Activated CD8-positive, alpha-beta memory T cell treated with anti-CD3 and anti-CD28 coated beads for 4 hours (primary cell): ENCODE data around the gene MTAP.
A peak's percentile ranks its signal among the peaks of the same experiment; 100 is the strongest.

ENCODE experiments used
- DNase-seq, 2 donors: peaks; one replicate each; pipeline ENCODE4 v3.0.0-alpha.2; 2020; ENCODE audit warnings: low read depth in 2 of 2

Gene MTAP

DNA sequence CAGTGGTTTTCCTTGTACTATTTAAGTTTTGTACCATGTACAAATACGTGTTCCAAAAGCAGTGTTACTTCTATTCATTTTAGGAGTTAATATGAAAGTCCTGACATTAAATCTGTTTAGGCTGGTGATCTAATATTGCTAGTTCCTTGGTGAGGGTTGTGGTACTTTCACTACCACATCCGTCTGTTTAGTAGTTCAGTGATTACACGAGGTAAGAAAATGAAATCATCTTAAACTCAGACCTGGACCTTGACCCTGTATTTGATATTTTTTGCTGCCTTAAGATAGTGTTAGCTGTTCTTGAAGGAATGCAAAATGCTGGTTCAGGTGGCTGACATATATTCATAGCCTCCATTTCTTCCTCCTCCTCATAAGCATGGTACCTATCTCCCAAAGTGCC, 50.3 kb downstream of the MTAP start:
- no peak for DNase-seq

DNA sequence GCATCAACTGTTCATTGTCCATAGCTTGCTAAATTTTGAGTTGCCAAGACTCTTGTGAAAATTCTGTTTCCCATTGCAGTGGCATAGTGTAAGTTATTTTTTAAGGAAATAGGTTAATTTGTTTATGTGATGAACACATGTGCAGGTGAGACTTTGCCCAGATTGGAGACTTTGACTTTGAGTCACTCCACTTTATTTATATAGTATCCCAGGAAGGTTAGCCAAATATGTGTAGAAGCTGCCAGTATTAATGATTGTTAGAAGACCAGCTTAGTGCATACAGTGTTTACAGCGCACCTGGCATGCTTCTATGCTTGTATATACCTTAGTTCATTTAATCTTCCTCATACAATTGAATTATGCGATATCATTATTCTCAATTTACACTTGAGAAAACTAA, 51.0 kb downstream of the MTAP start:
- DNase-seq, result no peak

DNA sequence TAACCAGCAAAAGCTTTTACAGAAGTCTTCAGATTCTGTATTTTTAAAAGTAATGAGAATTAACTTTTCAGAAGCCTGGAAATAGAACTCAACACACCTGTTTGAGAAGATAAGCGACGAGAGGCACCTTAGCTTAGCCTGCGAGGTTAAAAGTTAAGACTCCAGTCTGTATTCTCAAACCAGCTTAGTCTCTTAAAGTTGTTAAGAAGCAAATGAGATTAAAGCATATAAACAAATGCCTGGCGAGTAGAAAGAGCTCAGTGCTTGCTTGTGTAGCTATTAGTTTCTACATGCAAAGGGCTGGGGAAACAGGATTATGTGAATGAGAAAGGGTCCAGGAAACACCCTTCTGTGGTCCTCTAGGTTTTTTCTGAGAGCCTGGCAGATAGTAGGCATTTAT, 51.7 kb downstream of the MTAP start:
- DNase-seq, result no peak

DNA sequence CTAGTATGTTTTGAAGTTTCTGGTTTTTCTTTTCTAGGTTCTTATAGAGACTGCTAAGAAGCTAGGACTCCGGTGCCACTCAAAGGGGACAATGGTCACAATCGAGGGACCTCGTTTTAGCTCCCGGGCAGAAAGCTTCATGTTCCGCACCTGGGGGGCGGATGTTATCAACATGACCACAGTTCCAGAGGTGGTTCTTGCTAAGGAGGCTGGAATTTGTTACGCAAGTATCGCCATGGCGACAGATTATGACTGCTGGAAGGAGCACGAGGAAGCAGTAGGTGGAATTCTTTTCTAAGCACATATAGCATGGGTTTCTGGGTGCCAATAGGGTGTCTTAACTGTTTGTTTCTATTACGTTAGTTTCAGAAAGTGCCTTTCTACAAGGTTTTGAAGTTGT, 52.2 kb downstream of the MTAP start:
- no peak for DNase-seq

DNA sequence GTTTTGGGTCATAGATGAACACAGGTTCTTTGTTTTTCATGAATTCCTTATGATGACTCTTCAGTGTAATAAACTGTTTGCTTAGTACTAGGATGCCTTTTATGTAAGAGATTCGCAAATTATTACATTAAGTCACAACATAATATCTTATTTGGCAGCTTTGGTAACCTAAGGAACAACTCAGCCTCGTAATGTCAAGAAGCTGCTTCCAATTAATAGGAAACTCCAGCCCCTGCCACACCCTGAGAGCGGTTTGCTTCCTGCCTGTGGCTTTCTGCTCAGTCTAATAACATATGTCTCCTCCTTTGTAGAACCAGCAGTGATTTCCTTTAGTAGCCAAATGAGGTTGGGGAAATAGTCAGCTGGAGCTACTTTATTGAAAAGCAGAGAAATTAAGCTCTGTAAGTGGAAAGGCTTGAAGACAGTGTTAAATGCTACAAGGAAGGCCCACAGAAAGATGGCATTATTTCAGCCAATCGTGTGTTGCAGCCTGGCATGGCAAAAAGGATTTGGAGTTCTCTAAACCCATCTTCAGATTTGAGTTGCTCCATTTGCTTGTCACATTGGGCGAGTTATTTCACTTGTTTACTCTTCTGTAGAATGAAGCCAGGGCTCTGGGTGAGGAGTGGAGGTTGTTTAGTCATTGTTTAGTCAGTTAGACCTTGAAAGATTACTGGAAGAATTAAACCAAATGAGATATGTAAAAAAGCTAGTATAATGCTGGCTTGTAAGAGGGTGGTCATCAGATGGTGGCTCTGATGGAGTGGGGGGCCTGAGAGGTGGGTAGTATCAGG, 54.1 kb downstream of the MTAP start:
- no peak for DNase-seq

DNA sequence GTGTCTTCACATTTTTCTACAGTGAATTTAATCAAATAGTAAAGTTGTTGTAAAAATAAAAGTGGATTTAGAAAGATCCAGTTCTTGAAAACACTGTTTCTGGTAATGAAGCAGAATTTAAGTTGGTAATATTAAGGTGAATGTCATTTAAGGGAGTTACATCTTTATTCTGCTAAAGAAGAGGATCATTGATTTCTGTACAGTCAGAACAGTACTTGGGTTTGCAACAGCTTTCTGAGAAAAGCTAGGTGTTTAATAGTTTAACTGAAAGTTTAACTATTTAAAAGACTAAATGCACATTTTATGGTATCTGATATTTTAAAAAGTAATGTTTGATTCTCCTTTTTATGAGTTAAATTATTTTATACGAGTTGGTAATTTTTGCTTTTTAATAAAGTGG, 60.4 kb downstream of the MTAP start:
- no peak for DNase-seq

DNA sequence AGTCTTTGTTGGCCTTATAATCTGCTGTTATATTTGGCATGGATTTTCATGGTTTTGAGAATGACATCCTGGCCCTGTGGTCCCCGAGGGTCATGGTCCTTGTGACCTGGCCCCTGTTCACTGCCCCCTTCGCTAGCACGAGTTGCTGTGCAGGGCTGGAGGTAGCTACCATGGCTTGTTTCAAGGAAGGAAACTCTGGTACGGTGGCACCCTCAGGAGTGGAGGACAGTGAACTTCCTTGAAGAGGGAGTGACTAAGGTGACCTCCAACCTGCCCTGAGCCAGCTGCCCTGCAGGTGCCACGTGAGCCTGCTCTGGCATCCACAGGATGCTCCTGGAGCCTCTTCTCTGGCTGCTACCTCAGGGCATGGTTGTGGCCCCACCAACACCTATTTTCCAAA, 62.1 kb downstream of the MTAP start:
- DNase-seq, result no peak

DNA sequence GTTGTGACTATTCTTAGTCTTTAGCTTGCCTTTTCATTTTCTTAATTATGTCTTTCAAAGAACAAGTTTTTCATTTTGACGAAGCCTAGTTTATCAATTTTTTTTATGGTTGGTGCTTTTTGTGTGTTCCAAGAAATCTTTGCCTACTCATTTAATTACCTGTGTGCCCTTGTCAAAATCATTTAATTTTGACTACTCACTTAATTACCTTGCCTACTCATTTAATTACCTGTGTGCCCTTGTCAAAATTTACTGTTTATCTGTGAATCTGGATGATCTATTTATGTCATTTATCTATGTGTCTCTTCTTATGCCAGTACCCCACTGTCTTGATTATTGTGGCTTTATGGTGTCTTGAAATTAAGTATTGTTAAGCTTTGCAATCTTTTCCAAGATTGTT, 63.9 kb downstream of the MTAP start:
- no peak for DNase-seq

DNA sequence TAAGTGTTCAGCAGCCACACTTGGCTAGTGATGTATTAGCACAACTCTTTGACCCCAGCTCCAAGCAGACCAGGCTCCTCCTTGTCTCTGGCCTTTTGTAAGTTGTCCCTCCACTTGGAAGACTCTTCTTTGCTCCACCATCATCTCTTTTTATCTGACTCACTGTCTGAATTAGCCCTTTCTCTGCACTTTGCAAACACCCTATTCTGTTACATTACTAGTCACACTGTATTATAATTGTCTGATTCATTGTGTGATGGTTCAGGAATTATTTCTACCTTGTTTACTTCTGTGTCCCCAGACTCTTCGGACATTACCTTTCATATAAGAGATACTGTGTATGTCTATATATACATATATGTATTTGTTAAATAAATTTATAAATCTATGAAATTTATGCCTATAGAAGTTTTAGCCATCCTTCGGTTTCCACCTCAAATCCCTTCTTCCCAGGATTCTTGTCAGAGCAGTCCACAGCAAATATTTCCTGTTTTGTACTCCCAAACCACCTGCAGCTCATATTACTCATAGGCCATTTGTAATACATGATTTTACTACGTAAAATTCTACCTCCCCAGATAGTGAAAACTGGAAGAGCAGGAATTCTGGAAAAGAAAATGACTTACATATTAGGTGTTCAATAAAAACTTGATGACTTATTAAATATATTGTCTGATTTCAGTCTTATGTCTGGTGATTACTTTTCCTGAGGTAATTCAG, 69.0 kb downstream of the MTAP start:
- DNase-seq, result no peak

DNA sequence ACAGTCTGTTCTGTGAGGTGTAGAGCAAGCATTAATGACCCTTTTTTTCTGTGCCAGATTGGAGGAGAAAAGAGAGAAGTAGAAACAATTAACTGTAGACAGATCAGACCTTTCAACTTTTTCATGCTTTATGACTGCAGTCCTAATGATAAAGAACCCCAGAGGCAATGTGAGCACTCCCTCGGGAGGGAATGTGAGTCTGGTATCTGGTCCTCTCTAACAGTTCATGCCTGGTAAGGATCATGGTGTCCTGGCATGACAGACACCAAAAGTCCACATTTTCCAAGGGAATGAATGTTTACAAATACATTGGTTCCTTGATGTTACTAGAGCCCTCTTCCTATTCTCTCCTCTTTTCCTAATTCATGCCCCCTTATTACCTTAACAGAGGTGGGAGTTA, 70.3 kb downstream of the MTAP start:
- DNase-seq, result no peak

DNA sequence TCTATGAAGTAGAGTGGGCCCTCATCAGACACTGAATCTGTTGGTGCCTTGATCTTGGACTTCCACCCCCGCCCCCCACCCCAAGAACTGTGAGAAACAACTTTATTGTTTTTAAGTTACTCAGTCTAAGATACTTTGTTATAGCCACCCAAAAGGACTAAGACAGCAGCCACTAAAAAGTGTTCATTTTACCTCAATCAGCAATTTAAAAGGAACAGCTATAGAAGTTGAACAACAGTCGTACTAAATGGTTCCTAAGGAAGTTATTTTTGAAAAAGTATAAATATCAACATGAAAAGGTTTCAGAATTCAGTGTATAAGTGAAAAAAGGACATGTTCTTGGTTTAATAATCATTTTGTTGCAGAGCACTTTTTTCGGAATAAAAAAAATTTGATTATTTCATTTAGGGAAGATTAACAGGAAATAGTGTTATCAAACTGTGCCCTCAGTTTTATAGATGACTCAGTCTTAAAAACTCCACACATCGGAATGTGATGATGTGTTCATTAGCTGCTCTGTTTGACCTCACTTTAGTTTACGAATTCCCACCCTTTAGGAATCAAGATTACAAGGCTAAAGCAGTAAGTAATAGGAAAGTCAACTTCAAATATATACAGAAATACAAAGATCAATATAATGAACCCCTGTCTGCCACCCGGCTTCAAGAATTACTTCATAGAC, 71.2 kb downstream of the MTAP start:
- DNase-seq, result no peak

DNA sequence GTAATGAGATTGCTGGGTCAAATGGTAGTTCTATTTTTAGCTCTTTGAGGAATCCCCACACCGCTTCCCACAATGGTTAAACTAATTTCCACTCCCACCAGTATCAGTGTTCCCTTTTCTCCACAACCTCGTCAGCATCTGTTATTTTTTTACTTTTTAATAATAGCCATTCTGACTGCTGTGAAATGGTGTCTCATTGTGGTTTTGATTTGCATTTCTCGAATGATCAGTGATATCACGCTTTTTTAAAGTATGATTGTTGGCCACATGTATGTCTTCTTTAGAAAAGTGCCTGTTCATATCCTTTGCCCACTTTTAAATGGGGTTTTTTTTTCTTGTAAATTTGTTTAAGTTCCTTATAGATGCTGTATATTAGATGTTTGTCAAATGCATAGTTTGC, 73.5 kb downstream of the MTAP start:
- no peak for DNase-seq

DNA sequence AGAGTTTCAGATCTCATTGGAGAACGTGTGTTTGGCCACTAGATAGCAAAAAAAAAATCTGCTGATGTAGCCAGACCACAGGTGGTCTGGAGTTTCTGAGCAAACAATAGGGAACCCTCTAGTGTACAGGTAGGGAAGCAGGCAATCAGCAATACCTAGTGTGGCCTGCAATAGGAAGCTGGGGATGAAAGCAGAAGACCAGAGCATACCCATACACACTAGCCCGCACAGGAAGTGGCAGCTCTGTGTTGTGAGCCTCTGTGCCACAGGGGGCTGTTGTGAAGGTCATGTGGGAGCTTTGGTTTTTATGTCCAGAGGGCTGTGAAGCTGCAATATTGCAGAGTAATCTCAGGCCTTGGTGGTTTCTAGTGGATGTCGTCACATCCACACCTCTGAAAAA, 81.2 kb downstream of the MTAP start:
- peak in 1 of 2 donors; percentile 1 for DNase-seq

DNA sequence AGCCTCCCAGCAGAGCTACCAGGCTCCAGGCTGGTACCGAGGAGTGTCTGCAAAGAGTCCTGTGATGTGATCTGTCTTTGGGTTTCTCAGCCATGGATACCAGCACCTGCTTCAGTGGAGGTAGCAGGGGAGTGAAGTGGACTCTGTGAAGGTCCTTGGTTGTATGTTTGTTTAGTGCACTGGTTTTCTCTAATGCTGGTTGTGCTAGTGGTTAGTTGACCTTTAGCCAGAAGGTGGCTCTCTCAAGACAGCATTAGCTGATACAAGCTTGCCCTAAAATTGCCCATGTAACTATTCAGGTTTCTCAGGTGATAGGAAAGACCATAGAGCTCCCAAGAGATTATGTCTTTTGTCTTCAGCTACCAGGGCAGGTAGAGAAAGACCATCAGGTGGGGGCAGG, 87.2 kb downstream of the MTAP start:
- no peak for DNase-seq

DNA sequence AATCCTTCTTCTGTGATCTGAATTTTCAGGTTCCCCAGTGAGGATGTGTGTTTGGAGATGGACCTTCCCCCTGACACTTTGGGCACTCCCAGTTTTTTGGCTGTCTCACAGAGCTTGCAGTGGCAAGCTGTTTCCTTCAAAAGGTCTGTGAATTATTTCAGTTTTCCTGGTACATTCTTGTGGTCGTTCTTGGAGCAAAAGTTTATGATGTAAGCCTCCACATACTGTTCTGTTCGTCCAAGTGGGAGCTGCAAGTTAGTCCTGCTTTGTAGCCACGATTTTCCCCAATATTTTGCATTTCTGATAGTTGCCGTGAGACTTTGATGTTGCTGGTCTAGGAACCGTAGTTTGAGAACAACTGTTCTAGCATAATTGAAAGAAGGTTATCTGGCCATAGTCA, 88.3 kb downstream of the MTAP start:
- no peak for DNase-seq

DNA sequence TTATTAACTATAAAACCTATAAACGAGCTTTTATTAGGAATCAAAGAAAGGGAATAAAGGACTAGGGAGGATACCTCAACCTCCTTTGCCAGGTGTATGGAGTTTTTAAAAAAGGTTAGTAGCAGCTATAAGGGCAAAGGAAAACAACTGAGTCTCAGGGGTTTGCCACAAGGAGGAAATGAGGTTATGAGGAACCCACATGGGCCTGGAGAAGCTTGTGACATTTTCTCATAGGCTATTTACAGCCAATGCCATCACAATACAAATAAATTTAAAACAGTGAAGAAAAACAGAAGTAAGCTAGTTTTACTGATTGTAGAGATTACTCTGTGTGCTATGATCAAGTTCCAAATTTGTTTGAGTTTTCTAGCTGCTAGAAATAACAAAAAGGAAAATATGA, 99.1 kb downstream of the MTAP start:
- no peak for DNase-seq

DNA sequence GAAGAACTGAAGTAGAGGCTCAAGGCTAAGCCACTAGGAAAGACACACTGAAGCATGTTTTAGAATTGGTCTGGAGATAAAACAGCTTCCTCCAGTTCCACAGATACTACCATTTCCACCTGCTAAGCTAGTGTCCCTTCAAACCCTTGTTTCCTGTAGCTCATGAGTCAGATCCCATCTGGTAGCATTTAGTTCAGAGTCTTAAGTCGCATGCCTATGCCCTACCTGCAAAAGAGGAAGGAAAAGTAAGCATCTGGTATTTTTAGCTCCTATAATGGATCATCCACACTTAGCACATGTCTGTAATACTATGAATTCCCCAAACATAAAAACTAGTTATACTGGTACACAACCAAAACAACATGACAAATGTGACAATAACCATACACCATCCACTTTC, 99.7 kb downstream of the MTAP start:
- no peak for DNase-seq

DNA sequence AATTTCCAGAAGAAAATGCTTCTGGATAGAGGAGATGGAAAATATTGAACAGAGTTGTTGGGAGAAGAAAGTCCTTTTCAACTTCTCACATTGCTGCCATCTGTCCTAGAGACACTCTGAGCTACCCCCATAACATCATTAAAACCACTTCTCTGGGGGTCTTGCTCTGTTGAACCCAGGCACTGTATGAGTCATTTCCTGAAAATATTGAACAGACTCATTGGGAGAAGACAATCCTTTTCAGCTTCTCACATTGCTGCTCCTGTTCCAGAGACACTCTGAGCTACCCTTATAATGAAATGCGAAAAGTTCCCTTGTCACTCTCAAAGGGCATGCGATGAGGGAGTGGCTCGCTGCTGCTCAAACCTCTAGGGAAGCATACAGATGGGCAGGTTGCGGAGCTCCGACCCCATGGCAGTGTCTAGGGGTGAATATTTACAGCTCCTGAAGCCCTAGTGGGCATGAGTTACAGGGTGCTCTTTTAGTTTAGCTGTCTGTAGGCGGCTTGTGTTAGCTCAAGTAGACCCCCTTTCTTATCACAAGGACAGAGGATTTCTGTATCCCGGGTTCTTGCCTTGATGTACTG, 101.0 kb downstream of the MTAP start:
- no peak for DNase-seq

DNA sequence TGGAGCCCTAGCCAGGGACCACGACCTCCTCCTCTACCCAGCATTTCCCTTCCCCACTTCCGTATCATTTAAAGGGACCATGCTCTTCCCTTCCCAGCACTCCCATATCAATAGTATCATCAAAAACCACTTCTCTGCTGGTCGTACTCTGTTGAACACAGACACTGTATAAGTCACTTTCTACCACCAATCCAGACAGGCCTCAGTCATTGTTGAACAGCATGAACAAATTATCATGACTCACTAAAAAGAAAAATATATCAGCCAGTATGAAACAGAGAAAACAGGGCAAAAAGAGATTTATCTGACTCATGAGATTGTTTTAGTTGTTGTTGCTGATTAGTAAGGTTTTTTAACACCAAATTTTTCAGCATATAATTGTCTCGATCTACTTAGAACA, 101.9 kb downstream of the MTAP start:
- no peak for DNase-seq

DNA sequence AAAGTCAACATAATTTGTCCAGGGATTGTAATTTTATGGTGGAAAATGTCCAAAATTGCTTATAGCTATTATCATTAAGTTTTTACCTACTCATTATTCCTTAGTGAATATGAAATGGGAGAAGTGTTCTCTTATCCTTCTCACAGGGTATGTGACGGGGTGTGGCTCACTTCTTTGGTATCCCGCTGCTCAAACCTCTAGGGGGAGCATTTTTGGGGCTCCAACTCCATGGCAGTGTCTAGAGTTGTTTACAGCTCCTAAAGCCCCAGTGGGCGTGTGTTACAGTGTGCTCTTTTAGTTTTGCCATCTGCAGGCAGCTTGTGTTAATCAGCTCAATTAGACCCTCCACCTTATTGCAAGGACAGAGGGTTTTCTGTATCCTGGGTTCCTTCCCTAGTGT, 102.3 kb downstream of the MTAP start:
- no peak for DNase-seq

DNA sequence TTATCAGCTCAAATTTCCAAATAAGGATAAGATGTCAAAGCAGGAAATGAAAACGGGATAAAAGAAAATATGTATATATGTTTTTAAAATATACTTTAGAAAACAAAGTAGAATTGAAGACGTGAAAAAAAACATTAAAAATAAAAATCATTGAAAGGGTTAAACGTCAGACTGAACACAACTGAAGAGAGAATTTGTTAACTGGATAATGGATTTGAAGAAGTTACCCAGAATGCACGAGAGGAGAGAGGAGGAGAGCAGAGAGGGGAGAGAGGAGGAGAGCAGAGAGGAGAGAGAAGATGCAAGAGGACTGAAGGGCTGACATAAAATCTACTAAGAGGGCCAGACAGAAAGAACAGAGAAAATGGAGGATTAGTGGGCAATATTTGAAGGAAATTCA, 103.8 kb downstream of the MTAP start:
- no peak for DNase-seq

DNA sequence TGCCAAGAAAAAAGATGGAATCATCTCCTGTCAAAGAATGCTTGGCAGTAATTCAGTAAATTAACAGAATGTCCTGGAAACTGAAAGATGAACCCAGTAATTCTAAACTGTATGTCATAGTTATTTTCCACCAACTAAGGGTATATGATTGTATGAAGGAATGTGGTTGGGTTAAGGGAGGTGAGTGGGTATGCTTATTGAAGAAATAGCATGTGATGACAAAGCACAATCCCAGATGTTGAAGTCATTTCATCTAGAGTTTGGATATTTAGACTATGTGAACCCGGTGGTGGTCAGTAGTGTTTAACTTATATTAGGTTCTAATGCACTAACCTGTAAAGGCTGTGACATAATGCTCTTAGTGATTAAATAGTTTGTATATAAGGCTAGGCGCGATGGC, 104.4 kb downstream of the MTAP start:
- no peak for DNase-seq
